ENCODE results near the gene ITPK1. TPM values are rescaled to one million over a fixed set of nuclear protein-coding genes. Genes with fewer than 3 reads are reported as not detected.

Gene ITPK1
- polyA plus RNA-seq, 1 of the 3 experiments (the other 2 are of a cell fraction) = 23.2 TPM

DNA sequence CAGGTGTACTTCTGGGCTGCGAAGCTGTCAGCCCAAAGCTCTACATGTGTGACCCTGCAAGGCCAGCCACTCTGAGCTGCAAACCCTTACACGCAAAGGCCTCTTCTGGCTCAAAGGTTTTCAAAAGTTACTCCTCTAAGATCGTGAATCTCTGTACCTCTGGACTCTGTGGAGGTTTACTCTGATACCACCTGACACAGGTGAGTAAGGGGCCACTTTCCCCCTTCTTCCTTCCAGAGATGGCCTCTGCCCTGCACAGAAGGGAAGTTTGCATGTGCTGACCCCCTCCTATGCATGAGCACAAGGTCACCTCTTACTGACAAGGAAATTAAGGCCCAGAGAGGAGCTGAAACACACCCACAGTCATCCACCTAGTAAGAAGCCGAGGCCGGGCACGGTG, 14.5 kb downstream of the ITPK1 start (continued):
- TF ChIP-seq, protein P1, sequence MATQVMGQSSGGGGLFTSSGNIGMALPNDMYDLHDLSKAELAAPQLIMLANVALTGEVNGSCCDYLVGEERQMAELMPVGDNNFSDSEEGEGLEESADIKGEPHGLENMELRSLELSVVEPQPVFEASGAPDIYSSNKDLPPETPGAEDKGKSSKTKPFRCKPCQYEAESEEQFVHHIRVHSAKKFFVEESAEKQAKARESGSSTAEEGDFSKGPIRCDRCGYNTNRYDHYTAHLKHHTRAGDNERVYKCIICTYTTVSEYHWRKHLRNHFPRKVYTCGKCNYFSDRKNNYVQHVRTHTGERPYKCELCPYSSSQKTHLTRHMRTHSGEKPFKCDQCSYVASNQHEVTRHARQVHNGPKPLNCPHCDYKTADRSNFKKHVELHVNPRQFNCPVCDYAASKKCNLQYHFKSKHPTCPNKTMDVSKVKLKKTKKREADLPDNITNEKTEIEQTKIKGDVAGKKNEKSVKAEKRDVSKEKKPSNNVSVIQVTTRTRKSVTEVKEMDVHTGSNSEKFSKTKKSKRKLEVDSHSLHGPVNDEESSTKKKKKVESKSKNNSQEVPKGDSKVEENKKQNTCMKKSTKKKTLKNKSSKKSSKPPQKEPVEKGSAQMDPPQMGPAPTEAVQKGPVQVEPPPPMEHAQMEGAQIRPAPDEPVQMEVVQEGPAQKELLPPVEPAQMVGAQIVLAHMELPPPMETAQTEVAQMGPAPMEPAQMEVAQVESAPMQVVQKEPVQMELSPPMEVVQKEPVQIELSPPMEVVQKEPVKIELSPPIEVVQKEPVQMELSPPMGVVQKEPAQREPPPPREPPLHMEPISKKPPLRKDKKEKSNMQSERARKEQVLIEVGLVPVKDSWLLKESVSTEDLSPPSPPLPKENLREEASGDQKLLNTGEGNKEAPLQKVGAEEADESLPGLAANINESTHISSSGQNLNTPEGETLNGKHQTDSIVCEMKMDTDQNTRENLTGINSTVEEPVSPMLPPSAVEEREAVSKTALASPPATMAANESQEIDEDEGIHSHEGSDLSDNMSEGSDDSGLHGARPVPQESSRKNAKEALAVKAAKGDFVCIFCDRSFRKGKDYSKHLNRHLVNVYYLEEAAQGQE (IDR thresholded peaks at IDR 0.05; ENCODE audit: low read depth, low read length) = no peak
- TF ChIP-seq FOXJ3 (CRISPR knock-in tag; IDR thresholded peaks at IDR 0.05) = no peak
- no peak for TF ChIP-seq TCF12 (IDR thresholded peaks at IDR 0.05)

DNA sequence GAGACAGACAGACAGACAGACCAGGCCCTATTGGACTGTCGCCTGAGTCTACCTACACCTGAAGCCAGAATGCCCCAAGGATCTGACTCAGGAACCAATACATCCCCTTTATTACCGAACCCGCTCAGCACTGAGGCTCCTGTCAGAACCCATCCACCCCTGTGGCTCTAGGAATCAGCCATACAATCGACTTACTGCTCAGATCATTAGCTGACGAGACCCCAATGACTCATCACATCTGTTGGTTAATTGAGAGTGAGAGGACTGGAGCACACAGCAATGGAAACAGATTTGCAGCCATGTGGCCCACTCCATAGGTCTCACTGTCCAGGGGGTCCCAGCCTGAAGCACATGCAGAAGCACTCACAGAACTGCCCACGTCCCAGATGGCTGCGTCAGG, 15.2 kb downstream of the ITPK1 start:
- Histone ChIP-seq H3K9me2 (no peaks in the 10 kb centered on the region), H3K79me2 (ENCODE audit: insufficient read depth) (no peaks in the 10 kb centered on the region; the same call in 1 of the 2 replicates), H3K9ac (no peak overlapping the region), H2AFZ (ENCODE audit: low read depth) (no peak overlapping the region), H3K4me3 (ENCODE audit: low read depth in 2 of 2, low read length in 1 of 2) (no peak overlapping the region), H3K27me3 (ENCODE audit: insufficient read depth) (no peaks in the 10 kb centered on the region), H4K20me1 (ENCODE audit: insufficient read depth) (0 out of 2 replicates have a peak, but pooled peaks cover 4% of the 10 kb centered on the region), H3K27ac (ENCODE audit: low read depth in 2 of 2, low read length in 1 of 2) (peak overlapping the region in 1 of 2 experiments; percentile 20; a peak in 1 of 4 replicates), H3F3A (replicated peaks; ENCODE audit: insufficient read depth) (no peaks in the 10 kb centered on the region), H3K4me2 (no peak overlapping the region), H3K9me3 (no peaks in the 10 kb centered on the region), H3K4me1 (ENCODE audit: control insufficient read depth in 1 of 2, insufficient read depth in 2 of 2, low read depth in 1 of 2, low read length in 1 of 2) (peaks cover 0 to 46% of the 10 kb centered on the region in 2 experiments; a peak in 1 of 4 replicates), H3K36me3 (replicated peaks in 1 of 2; ENCODE audit: control insufficient read depth in 1 of 2, insufficient read depth in 2 of 2, low read length in 1 of 2) (no peaks in the 10 kb centered on the region)
- peak; percentile 64 for DNase-seq
- no peak for TF ChIP-seq NFIC (IDR thresholded peaks at IDR 0.05; ENCODE audit: borderline replicate concordance)
- TF ChIP-seq MEF2A (IDR thresholded peaks at IDR 0.05; ENCODE audit: borderline replicate concordance, low read depth) = no peak
- TF ChIP-seq SMC3 (IDR thresholded peaks at IDR 0.05; ENCODE audit: low read depth, low read length) = no peak
- TF ChIP-seq ELF1 (IDR thresholded peaks at IDR 0.05) = no peak
- TF ChIP-seq RFX5 (IDR thresholded peaks at IDR 0.05; ENCODE audit: low read length) = no peak
- TF ChIP-seq, protein P1 (IDR thresholded peaks at IDR 0.05; ENCODE audit: low read depth, low read length) = no peak
- TF ChIP-seq JUND (IDR thresholded peaks at IDR 0.05) = no peak
- no peak for TF ChIP-seq RAD21 (IDR thresholded peaks at IDR 0.05; ENCODE audit: low read length)
- no peak for TF ChIP-seq NRF1 (IDR thresholded peaks at IDR 0.05; ENCODE audit: low read depth, low read length)
- TF ChIP-seq EP300 (IDR thresholded peaks at IDR 0.05; ENCODE audit: borderline replicate concordance in 1 of 2, low read depth in 1 of 2, low read length in 1 of 2) = no peak
- no peak for TF ChIP-seq TCF12 (IDR thresholded peaks at IDR 0.05)
- TF ChIP-seq EZH2phosphoT487 (IDR thresholded peaks at IDR 0.05; ENCODE audit: borderline replicate concordance, low read depth) = no peak
- TF ChIP-seq YY1 (IDR thresholded peaks at IDR 0.05; ENCODE audit: low read depth) = no peak
- TF ChIP-seq GATA2 (CRISPR knock-in tag; IDR thresholded peaks at IDR 0.05) = no peak
- TF ChIP-seq, protein P2, sequence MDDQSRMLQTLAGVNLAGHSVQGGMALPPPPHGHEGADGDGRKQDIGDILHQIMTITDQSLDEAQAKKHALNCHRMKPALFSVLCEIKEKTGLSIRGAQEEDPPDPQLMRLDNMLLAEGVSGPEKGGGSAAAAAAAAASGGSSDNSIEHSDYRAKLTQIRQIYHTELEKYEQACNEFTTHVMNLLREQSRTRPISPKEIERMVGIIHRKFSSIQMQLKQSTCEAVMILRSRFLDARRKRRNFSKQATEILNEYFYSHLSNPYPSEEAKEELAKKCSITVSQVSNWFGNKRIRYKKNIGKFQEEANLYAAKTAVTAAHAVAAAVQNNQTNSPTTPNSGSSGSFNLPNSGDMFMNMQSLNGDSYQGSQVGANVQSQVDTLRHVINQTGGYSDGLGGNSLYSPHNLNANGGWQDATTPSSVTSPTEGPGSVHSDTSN (IDR thresholded peaks at IDR 0.05) = no peak
- TF ChIP-seq GABPA (IDR thresholded peaks at IDR 0.05; ENCODE audit: low read depth) = no peak
- TF ChIP-seq FOSL2 (IDR thresholded peaks at IDR 0.05; ENCODE audit: borderline replicate concordance, low read depth) = no peak
- TF ChIP-seq RCOR1 (IDR thresholded peaks at IDR 0.05; ENCODE audit: low read length) = no peak
- TF ChIP-seq POLR2AphosphoS5 (IDR thresholded peaks at IDR 0.05; ENCODE audit: low read depth, low read length) = no peak
- TF ChIP-seq TAF1 (IDR thresholded peaks at IDR 0.05; ENCODE audit: borderline replicate concordance, low read depth, low read length) = no peak
- WGBS (ENCODE audit: low lambda C conversion rate) = 88% methylated on average over 7 of the region's 7 CpGs
- CTCF ChIA-PET = interaction anchor here (1.7 to 13.1 kb wide), 2 partner anchors 12 to 148 kb away, joined by 3 to 135 read pairs; no protein-coding TSS in a partner anchor
- POLR2A ChIA-PET = no interaction called here

Measured in SK-N-SH (cell line).